T-helper 2 cell treated with Interferon-gamma antibody and Interleukin-4, amounts not matched to agents 5 μg/mL and 100 μg/mL, for 36 hours (primary cell): ENCODE results near the gene KCNH4.
"Not testable (repeated sequence)": the region's sequence is repeated elsewhere in the genome, so short reads cannot be mapped to it uniquely, and the experiment has no call there.

Experiments used
- DNase-seq: peaks from one replicate; pipeline ENCODE4 v3.0.0; 2021; ENCODE audit warnings: low spot score
- H3K27ac Mint-ChIP-seq: one replicate; pipeline ENCODE4 v1.8.0; 2021; ENCODE audit warnings: mild to moderate bottlenecking, mixed read lengths
- H3K27me3 Mint-ChIP-seq: one replicate; pipeline ENCODE4 v1.8.0; 2021; ENCODE audit warnings: low read depth, mixed read lengths
- H3K36me3 Mint-ChIP-seq: one replicate; pipeline ENCODE4 v1.8.0; 2021; ENCODE audit warnings: low read depth, mixed read lengths
- H3K4me1 Mint-ChIP-seq: one replicate; pipeline ENCODE4 v1.8.0; 2021; ENCODE audit warnings: low read depth, mixed read lengths
- H3K4me3 Mint-ChIP-seq: one replicate; pipeline ENCODE4 v1.8.0; 2022; ENCODE audit warnings: mild to moderate bottlenecking, moderate library complexity, mixed read lengths
- H3K9me3 Mint-ChIP-seq: one replicate; pipeline ENCODE4 v1.8.0; 2021; ENCODE audit warnings: mixed read lengths

The KCNH4 gene

DNA sequence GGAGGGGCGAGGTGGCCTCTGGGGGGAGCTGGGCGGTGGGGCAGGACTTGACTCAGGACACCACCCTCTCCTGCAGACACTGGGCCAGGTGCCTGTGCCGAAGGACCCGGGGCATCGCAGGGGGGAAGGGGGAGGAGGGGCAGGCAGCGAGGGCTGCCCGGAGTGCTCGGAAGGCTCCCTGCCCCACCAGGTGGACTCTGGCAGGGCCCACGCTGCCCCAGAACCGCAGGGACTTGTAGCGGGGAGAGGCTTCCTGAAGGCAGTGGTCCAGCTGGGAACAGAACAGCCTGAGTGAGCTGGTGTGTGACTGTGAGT, 8.7 kb upstream of the KCNH4 start:
- peaks cover 17% of the 10 kb centered on the region for H3K4me1 Mint-ChIP-seq
- no peak overlapping the region for H3K4me3 Mint-ChIP-seq
- no peaks in the 10 kb centered on the region for H3K9me3 Mint-ChIP-seq
- DNase-seq, result no peak
- no peaks in the 10 kb centered on the region for H3K36me3 Mint-ChIP-seq
- H3K27me3 Mint-ChIP-seq, result no peaks in the 10 kb centered on the region
- H3K27ac Mint-ChIP-seq, result no peak overlapping the region

DNA sequence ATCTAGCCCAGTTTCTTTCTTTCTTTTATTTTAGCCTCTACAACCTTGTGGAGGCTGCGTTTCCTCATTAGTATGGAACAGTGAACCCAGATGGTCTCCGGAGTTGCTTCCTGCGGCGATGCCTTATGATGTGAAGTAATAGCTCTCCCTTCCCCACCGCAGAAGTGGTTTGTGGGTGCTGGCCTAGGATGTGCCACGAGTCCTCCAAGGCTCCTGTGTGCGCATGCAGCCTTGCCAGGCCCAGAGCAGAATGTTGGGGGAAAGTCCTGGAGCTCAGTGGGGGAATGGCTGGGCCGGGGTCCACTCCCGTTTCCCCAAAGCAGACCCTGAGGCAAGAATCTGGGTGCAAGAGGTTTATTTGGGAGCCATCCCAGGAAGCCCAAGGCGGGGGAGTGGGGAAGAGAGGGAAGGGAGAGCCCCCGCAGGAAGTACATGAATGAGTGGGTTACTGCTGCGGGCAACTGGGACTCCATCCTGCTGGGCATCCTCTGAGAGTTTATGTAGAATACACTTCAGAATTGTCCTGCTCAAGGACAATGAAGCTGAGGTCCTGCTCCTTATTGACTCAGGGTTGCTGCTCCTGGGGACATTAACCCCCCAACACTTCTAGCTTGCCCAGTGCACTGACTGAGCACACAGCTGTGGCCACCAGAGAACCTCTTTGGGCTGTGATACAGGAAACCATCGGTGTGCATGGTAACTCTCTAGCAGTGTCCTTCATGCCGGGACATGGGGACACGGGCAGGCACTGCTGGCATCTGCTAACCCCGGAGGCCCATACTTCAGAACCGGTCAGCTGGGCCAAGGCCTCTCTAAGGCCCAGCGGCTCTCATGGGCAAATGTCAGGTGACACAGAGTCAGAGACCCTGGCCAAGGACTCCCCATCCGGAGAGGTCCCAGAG, 8.1 kb upstream of the KCNH4 start:
- DNase-seq, result no peak
- no peaks in the 10 kb centered on the region for H3K27me3 Mint-ChIP-seq

DNA sequence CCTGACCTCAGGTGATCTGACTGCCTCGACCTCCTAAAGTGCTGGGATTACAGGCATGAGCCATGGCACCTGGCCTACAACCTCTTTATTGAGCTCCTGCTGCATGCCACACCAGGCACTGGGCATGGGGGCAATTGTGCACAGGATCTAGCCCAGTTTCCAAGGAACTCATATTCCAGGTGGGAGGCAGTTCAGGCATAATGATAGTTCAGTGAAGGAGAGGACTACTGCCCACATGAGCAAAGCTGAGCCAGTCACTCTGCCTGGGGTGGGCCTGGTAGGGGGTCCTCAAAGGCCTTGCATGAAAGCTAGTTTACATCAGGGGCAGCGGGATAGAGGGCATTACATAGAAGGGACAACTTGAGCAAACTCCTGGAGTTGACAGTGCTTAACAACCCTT, 6.9 kb upstream of the KCNH4 start:
- Mint-ChIP-seq H3K4me1 (peaks cover 17% of the 10 kb centered on the region), H3K27me3 (peaks cover 7% of the 10 kb centered on the region), H3K4me3 (no peak overlapping the region), H3K27ac (no peak overlapping the region), H3K36me3 (no peaks in the 10 kb centered on the region), H3K9me3 (no peaks in the 10 kb centered on the region)
- DNase-seq, result no peak

More for the DNA sequence above, 8.1 kb upstream of the KCNH4 start:
- Mint-ChIP-seq H3K36me3 (no peaks in the 10 kb centered on the region), H3K4me1 (peaks cover 16% of the 10 kb centered on the region), H3K27ac (no peak overlapping the region), H3K4me3 (no peak overlapping the region), H3K9me3 (no peaks in the 10 kb centered on the region)

- peaks cover 24% of the 10 kb centered on the region for H3K4me1 Mint-ChIP-seq
- DNase-seq, H3K9me3 Mint-ChIP-seq, H3K36me3 Mint-ChIP-seq, H3K4me3 Mint-ChIP-seq, H3K27ac Mint-ChIP-seq: not testable (repeated sequence)
- H3K27me3 Mint-ChIP-seq, result peaks cover 15% of the 10 kb centered on the region
These were observed 5.2 kb upstream of the KCNH4 start for GRCh38 chr17:42186191-42186590.

DNA sequence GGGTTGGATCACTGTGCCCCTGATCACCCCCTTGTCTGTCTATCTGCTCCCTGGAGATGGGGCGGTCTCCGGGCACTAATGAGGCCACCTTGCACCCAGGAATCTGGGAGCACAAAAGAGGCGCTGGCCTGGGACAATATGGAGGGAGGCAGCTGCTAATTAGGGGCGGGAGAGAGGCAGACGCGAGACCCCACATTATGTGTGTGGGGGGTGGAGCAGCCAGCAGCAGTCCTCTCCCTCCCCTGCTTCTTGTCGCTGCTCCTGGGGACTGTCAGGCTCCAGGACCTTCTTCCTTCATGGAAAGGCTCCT, 4.6 kb upstream of the KCNH4 start:
- Mint-ChIP-seq H3K4me3 (no peak overlapping the region), H3K36me3 (no peaks in the 10 kb centered on the region), H3K9me3 (no peaks in the 10 kb centered on the region), H3K27ac (no peak overlapping the region), H3K27me3 (peaks cover 17% of the 10 kb centered on the region), H3K4me1 (peaks cover 24% of the 10 kb centered on the region)
- DNase-seq, result no peak

- Mint-ChIP-seq H3K27ac (peak within 1 kb of the TSS; percentile 62), H3K27me3 (peaks cover 23% of the 10 kb centered on the region), H3K4me3 (peak within 1 kb of the TSS; percentile 89), H3K4me1 (peaks cover 28% of the 10 kb centered on the region), H3K9me3 (no peaks in the 10 kb centered on the region), H3K36me3 (no peaks in the 10 kb centered on the region)
- no peak for DNase-seq
These were observed 4.0 kb upstream of the KCNH4 start, which contains the start of gene HCRT for GRCh38 chr17:42184713-42185620. HCRT (minus strand) TSS chr17:42185452; CDS start chr17:42185365, 87 bp downstream.

DNA sequence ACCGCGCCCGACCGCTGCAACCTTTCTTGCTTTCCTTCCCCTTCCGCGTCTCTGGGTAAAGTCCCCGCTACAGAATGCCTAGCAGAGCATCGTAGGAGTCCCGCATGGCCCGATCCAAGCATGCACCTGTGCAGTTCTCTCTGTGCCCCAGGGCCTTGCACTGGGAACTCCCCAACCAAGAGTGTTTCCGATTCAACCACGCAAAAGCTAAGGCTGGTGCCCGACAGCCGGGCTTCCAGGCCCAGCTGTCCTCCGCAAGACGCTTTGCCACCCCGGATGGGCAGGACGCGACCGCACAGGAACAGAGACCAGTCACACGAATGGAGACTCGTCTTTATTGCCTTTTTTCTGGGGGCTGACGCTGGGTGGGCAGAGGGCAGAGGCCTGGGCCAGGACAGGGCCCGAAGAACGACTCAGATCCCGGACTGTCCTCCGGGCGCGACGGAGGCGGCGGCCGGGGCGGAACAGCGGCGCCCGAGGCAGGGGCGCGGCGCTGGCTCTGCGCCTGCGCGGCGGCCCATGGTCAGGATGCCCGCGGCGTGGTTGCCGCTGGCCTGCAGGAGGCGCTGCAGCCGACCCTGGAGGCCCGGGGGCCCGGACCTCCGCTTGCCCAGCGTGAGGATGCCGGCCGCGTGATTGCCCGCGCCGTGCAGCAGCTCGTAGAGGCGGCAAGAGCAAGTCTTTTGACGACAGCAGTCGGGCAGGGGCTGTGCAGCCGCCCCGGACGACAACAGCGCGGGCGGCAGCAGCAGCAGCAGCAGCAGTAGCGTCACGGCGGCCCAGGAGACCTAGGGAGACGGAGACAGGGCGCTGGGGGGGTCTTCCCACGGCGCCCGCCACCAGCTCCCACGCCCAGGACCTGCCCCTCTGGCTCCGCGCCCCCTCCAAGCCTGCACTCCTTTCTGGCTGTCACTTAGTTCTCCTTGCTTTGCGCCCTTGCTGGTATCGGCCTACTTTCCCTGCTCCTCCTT, 3.1 kb upstream of the KCNH4 start:
- H3K27me3 Mint-ChIP-seq, result peaks cover 33% of the 10 kb centered on the region
- no peaks in the 10 kb centered on the region for H3K36me3 Mint-ChIP-seq
- peak overlapping the region; percentile 78 for H3K27ac Mint-ChIP-seq
- peak; percentile 86 for DNase-seq
- H3K4me3 Mint-ChIP-seq, result peak overlapping the region; percentile 89
- H3K4me1 Mint-ChIP-seq, result peaks cover 30% of the 10 kb centered on the region
- H3K9me3 Mint-ChIP-seq, result no peaks in the 10 kb centered on the region

GRCh38 chr17:42182927-42183734, 2.2 kb upstream of the KCNH4 start:
- H3K27me3 Mint-ChIP-seq, result peaks cover 41% of the 10 kb centered on the region
- H3K4me1 Mint-ChIP-seq, result peaks cover 34% of the 10 kb centered on the region
- no peak for DNase-seq
- peak overlapping the region; percentile 78 for H3K27ac Mint-ChIP-seq
- no peaks in the 10 kb centered on the region for H3K36me3 Mint-ChIP-seq
- H3K9me3 Mint-ChIP-seq, result no peaks in the 10 kb centered on the region
- H3K4me3 Mint-ChIP-seq, result peak overlapping the region; percentile 89

DNA sequence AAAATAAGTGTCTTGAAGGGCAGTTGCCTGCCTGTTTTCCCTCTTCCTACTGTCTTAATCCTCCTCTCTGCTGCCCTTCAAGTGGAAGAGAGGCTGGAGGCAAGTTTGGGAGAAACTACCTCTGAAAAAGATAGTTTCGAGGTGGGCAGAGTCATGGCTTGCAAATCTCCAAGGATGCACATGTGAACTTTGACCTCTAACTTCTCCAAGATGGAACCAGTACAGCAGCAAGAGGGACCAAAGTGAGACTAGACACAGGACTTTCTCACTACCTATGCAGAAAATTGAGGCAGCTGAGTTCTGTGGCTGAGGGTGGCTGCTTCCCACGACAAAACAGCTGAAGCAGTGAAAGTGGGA, 887 bp upstream of the KCNH4 start:
- Mint-ChIP-seq H3K27me3 (peaks cover 41% of the 10 kb centered on the region), H3K4me3 (peak overlapping the region; percentile 48), H3K27ac (no peak overlapping the region), H3K4me1 (peaks cover 34% of the 10 kb centered on the region), H3K9me3 (no peaks in the 10 kb centered on the region), H3K36me3 (no peaks in the 10 kb centered on the region)
- DNase-seq, result no peak

DNA sequence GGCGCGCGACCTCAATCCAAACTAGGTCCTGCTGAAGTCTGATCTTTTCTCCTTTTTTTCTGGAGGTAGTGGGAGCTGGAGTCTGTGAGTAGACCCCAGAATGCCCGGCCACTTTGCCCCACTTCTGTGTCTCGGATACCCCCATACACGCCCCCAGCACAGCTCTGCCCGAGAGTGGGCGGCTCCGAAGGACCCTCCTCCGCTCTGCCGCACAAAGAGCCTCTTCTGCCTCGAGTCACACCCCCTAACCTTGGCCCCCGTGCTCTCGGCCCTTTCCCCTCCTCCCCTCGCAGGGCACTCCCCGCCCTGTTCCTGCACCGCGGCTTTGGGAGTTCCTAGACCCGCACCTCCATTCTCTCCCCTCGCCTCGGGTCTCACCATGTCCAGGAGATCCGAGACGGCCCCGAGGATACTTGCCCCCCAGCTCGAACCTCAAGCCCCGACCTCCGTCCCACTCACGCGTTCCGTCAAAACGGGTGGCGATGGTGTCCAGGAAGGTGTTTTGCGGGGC, 476 bp downstream of the KCNH4 start:
- Mint-ChIP-seq H3K36me3 (no peaks in the 10 kb centered on the region), H3K4me3 (peak overlapping the region; percentile 24), H3K9me3 (no peaks in the 10 kb centered on the region), H3K4me1 (peaks cover 34% of the 10 kb centered on the region), H3K27ac (no peak overlapping the region), H3K27me3 (peaks cover 41% of the 10 kb centered on the region)
- no peak for DNase-seq

- Mint-ChIP-seq H3K9me3 (no peaks in the 10 kb centered on the region), H3K4me1 (peaks cover 34% of the 10 kb centered on the region), H3K27ac (no peak overlapping the region), H3K36me3 (no peaks in the 10 kb centered on the region), H3K4me3 (peak overlapping the region; percentile 45), H3K27me3 (peaks cover 41% of the 10 kb centered on the region)
- no peak for DNase-seq
These were observed 981 bp downstream of the KCNH4 start for GRCh38 chr17:42179911-42180410.

GRCh38 chr17:42179335-42179734, 1.6 kb downstream of the KCNH4 start:
- peak overlapping the region; percentile 32 for H3K4me3 Mint-ChIP-seq
- no peak for DNase-seq
- H3K27ac Mint-ChIP-seq, result no peak overlapping the region
- H3K27me3 Mint-ChIP-seq, result peaks cover 43% of the 10 kb centered on the region
- H3K36me3 Mint-ChIP-seq, result no peaks in the 10 kb centered on the region
- no peaks in the 10 kb centered on the region for H3K9me3 Mint-ChIP-seq
- peaks cover 32% of the 10 kb centered on the region for H3K4me1 Mint-ChIP-seq
